Loucy (cell line): ENCODE results near the gene DMBT1.

ENCODE experiments used
- CTCF ChIP-seq: fragments of 200-600 bp; sonication (generic); conservative IDR thresholded peaks from 2 replicates; pipeline ENCODE4 v1.5.1; 2014; ENCODE audit warnings: mild to moderate bottlenecking, antibody characterized with exemption, low read length
- EZH2phosphoT487 ChIP-seq: fragments of 200-600 bp; IDR thresholded peaks from 2 replicates; pipeline ENCODE4 v1.6.1; 2018; ENCODE audit warnings: antibody characterized with exemption, mild to moderate bottlenecking, moderate library complexity, borderline replicate concordance

- TF ChIP-seq CTCF = no peak
- TF ChIP-seq EZH2phosphoT487 = no peak
Observed at GRCh38 chr10:122632031-122632430, 71.5 kb downstream of the DMBT1 start.
